Activated T-helper 1 cell treated with Interleukin-2 at 50 U/mL for 16 hours (primary cell): ENCODE data around the gene ADIG.

Experiments
- DNase-seq: peaks from one replicate; pipeline ENCODE4 v3.0.0-alpha.2; 2020; ENCODE audit warnings: low read depth

Gene ADIG

GRCh38 chr20:38581013-38581412 lies at the start of gene ADIG:
Gene ADIG, plus strand, starts transcription at chr20:38581197. Its CDS starts 54 bp downstream, at chr20:38581251.
- DNase-seq, result no peak

- DNase-seq, result no peak
Observed at GRCh38 chr20:38534756-38535155, 46.2 kb upstream of the ADIG start.

DNA sequence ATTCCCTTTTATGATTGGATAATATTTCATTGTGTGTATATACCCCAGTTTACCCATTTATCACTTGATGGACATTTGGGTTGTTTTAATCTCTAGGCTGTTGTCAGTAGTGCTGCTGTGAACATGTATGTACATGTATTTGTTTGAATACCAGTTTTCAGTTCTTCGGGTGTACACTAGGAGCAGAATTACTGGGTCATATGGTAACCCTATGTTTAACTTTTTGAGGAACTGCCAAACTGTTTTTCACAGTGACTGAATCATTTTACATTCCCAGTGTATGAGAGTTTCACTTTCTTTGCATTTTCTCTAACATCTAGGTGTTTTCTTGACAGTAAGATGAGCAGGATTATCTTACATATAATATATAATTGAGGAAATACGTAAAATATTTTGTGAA lies 44.7 kb upstream of the ADIG start:
- no peak for DNase-seq

- DNase-seq, result no peak
Observed at GRCh38 chr20:38537176-38537575, 43.8 kb upstream of the ADIG start.

DNA sequence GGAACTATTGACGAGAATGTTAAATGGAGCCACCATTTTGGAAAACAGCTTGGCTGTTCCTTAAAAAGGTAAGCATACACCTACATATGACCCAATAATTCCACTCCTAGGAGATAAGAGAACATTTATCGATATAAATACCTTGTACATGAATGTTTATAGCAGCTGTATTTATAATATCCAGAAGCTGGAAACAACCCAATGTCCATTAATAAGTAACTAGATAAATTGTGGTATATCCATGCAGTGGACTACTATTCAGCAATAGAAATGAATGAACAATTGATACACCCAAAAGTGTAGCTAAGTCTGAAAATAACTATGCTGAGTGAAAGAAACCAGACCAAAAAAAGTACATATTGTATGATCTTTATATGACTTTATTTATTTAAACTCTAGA lies 42.2 kb upstream of the ADIG start:
- no peak for DNase-seq

DNA sequence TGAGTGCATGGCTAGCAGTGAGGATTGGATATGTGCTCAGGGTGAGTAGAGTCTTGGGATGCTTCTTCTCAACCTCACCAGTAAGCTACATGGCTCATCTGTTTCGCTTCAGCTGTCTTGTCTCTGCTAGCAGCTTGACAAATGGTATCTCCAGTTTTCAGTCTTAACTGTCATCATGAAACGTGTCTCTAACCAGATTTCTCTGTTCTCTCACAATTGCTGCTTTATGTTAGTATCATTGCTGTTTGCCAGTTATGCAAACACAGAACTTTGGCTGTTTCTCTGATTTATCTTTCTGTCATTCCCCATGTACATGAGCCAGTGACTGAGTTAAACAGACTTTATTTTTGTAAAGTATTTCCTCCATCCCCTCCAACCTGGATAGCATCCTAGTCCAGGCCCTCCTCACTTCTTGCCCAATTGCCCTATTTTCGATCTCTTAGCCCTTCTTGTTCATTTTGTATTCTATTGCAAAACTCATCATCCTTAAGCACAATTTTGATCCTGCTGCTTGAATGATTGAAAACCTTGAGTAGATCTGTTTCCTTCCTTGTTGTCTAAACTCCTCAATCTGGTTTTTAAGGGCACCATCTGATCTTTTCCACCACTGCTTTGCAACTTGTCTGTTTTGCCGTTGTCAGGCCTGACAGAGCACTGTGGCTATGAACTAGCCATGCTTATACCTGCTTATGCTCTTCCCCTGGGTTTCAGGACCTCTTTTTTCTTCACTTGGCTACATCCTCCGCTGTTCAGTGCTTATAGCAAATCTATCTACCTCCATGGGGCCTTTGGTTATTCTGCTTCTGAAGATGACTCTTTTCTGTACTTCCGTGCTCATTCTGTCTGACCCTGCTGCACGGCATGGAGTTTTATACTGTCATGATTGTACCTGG lies 37.7 kb upstream of the ADIG start:
- no peak for DNase-seq

DNA sequence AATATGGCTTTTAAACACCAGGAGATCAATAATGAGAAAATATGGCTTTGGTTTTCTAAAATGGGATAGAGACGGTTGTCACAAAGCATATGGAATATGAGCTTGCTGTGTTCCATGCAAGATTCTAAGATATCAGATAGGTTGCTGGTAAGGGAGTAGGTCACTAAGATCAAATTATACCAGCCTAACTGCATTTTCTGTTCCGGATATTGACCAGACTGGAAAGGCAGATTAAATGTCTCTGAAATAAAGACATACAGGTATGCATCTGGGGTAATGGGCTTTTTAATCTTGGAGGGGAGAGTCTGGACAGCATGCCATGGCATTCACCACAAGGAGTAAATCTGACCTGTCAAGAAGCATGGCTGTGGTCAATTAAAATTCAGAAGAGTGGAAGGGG lies 35.2 kb upstream of the ADIG start:
- DNase-seq, result no peak

- DNase-seq, result no peak
Observed at GRCh38 chr20:38547288-38548085, 33.5 kb upstream of the ADIG start.

DNA sequence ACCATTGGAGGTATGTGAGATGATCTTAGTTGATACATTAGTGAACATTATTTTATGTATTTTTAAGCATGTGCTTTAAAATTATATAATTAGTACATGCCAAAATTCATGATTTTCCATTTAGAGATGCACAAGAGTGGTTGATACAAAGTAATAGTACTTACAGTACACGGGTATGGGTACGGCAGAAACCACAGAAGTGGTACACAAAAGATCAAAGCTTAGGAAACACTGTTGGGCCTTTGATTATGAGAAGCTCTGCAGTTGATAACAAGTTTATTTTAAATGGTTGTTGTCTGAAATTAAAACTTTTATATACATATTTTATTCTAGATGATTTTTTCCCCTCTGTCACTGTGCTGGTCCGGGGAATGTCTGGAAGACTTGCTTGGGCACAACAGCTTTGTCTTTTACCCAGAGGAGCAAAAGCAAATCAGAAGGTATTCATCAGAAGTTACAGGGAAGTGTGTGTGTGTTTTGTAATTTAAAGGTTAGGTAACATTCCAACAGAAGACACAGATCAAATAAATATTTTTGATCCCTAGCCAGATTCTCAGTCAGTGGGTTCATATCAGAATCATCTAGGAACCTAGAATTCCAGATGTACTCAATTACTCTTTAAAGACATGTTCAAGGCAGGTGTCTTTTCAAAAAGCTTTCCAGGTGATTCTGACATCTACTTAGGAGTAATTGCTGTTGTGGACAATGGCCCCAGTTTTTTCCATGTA lies 32.5 kb upstream of the ADIG start:
- no peak for DNase-seq

GRCh38 chr20:38550274-38550673 lies 30.7 kb upstream of the ADIG start:
- no peak for DNase-seq

GRCh38 chr20:38551056-38551626 lies 29.9 kb upstream of the ADIG start:
- no peak for DNase-seq

DNA sequence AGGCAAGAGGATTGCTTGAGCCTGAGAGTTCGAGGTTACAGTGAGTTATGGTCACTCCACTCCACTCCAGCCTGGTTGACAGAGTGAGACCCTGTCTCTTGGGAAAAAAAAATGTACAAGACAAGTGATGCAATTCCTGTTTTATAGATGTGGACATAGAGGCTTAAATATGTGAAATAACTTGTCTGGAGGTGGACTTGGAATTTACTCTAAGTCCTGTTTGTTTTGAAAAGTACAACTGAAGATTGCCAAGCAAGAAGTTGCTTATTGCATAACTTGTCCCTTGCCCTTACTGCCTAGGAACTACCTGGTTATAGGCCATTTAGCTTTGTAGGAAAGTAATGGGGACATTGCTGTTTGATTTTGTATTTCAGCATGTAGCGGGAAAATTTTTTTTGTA lies 26.0 kb upstream of the ADIG start:
- no peak for DNase-seq

DNA sequence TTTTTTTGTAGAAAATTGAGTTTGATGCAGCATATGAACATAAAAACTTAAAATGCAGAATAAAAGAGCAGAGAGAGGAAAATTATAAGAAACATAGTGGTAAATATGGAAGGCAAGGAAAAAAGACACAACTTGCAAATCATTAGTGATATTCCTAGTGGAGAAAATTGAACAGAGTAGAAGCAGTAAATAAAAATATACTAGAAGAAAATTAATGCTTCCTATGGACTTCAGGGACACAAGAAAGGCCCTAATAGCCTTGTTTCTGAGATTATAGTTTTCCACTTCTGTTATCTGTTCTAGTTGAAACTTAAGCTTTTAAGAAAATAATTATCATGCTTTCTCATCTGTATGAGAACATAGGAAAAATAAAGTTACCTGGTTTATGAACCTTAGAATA lies 25.6 kb upstream of the ADIG start:
- DNase-seq, result no peak

- no peak for DNase-seq
Observed at GRCh38 chr20:38557174-38557573, 23.8 kb upstream of the ADIG start.

DNA sequence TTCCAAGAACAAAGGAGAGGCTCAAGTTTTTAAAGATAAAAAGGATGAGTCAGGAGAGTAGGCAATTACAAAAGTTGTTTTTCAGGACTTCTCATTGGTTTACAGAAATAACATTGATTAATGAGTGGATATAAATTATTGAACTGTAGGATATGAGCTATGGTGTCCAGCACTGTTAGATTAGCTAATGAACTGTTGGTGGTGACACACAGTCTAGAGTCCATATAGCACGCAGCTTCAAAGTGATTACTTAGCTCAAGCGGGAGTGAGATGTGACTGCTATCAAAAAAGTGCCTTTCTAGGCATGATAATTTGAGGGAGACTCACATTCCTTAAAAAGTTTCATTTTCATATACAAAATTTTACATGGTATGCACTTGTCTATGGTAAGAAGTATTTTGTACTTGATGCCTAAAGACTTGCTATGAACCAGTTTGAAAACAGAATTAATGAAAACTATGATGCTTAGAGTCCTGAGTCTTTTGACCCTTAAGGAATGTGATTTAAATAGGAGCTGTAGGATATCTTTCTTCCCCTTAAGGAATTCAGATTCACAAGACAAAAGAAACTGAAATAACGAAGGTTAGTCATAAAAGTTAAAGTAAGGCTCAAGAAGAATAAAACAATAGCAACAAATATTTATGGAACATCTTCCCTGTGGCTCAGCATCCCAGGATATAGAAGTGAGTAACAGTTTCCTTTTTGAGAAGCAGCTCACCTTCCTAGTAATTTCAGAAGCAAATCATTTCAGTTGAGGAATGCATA lies 22.2 kb upstream of the ADIG start:
- DNase-seq, result no peak

DNA sequence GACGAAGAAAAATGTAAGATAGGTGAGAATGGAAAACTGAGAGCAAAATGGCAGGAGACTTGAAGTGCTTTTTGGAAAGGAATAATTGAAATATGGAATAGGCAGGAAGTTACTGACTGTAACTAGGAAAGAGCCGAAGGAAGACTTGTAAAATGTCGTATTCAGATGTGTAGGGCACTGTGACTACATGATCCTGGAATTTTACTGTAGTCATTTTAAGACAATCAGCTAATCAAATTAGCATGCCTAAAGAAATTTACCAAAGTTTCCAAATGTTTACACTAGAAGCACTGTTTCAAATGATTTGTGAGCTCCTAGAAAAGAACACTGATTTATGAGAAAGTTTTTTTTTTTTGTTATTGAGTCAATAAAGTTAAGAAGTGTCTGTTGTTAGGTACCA lies 21.2 kb upstream of the ADIG start:
- DNase-seq, result no peak

DNA sequence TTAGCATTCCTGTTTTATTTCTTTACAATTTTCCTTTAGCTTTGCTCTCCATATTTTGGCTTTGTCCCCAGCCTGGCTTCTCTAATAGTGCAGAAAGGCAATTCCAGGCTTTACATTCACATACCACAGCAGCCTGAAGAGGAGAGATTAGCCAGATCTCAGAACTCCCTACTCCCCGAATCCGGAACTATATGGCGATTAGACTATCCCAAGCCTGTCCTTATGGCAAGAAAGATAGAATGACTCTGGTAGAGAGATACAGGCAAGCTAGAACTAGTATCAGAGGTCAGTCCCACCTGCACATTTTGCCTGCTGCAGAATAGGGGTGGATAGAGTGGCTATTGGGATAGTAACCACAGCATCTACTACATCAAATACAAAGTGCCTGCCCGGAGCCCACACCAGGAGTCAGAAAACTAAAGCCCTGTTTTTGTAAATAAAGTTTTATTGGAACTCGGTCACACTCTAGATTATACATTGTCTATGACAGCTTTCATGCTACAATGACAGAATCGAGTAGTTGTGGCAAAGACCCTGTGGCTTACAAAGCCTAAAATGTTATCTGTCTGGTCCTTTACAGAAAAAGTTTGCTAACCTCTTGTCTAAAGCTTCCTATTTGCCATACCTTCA lies 17.1 kb upstream of the ADIG start:
- no peak for DNase-seq

DNA sequence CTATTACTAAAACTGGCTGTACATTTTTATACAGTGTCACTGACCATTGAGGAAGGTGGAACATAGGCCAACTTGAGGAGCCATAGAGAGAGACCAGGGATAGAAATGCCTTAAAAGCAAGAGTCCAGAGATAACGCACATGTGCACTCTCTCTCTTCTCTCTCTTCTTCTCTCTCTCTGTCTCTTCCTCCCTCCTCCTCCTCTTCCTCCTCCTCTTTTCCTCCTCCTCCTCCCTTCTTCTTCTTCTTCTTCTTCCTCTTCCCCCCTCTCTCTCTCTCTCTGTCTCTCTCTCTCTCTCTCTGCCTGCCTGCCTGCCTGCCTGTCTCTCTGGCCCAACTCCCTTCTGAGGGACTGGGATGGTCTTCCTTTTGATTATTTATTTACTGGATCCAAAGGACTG lies 16.3 kb upstream of the ADIG start:
- no peak for DNase-seq

DNA sequence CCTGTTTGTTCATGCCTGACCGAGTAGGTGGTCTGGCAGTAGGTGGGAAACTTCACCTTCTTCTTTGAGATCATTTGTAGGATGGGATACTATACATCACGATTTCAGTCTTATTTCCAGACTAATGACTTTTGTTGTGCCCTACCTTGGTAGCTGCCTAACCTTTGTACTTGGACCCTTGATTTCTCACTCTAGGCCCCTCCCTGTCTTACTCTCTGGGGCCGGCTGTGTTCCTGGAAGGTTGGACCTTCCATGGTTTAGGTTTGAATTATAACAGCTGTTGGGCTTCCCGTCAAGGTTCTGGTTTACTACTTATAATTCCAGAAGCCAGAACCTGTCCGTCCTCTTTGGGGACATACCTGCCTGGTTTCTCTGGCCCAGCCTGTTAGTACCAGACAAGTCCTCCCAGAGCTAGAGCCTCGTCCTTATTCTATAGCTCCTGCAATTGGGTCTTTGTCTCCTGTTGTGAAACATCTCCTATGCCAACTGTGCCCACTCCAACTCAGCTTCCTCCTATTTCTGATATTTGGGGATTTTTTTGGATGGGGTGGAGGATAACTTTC lies 14.9 kb upstream of the ADIG start:
- no peak for DNase-seq

GRCh38 chr20:38569747-38570525 lies 11.1 kb upstream of the ADIG start:
- no peak for DNase-seq
